COLO829 (cell line): Measurements from ENCODE around the gene PGBD5.
A peak's percentile ranks its signal among the peaks of the same experiment; 100 is the strongest.

ENCODE experiments used
- DNase-seq: peaks from one replicate; pipeline ENCODE4 v3.0.0; 2012; ENCODE audit warnings: low spot score

PGBD5 gene

DNA sequence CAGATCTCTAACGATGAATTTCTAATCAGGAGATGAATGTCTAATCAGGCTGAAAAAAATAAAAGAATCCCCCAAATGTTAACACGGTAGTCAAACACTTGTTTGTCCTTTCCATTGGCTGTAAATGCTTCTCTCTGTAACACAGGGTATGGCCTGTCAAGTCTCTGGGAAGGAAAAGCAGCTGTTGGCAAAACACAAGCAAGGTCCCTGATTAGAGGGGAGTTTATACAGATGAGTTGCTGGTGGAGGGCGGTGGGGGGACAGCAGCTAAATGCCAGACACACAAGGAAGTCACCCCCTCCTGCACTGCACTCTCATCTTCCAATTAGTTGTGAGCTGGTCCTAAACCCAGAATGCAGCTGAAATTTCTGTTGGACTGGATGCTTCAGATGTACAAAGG, 51.0 kb downstream of the PGBD5 start:
- DNase-seq: no peak

DNA sequence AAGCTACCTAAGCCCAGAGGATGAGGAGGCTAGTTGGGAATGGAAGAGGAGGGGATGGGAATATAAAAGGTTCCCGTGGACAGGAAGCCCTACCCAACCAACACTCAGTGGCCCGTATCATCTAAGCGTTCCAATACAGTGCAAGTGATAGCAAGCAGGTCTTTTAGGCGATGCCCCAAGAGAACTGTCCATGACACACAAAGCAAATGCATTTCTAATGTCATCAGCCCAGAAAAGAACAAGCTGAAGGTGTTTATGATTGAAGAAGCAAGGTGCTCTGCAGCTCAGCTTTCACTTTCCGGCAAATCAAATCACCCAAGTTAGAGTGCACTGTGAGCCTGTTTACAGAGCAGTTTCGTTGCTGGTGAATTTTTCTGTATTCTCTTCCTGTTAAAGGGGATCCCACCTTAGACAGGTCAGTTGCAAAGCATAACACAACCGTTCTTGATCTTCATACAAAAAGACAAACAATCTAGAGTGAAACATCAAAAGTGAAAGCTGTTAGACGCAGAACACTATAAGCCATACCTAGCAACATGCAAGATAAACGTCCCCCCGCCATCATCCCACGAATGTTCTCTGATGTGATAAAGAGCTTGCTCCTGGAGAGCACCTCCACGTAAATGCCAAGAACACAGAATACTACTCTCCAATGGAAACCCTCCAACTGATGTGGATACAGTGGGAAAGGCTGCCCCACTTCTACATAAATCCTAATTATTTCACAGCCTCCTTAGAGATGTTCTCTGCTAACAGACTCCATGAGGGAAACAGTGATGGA, 54.0 kb downstream of the PGBD5 start:
- DNase-seq: no peak

DNA sequence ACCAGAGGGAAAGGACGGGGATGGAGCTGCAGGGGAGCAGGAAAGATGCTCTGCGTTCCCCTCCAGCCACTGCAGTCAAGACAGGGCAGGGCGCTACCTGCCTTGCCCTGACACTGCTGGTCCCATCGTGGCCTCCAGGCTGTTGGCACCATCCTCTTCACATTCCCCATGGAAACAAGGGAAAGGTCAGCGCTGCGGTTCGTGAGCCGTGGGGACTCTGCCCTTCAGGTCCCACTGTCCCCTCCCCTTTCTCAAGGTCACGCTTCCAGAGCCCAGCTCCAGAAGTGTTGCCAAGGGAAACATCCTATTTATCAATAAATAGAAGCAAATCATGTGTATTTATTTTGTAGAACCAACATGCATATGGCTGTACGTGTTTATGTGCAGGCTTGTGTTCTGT, 56.0 kb downstream of the PGBD5 start:
- DNase-seq: no peak

DNA sequence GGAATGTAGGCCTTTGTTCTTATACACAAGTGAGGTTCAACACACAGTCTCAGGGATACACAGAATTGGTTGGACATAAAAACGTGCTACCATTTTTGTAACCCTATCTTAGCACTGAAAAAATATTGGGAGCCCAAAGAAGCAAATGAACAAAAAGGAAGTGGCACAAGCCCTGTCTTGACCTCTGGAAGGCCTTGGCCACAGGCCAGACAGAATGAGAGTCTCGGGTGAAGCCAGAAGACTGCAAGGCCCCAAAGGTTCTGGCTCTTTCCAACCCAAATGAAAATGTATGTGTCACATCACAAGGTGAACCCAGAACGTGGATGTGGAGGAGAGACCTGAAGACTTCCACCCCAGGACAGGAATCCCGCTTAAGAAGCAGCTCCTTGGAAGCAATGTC, 57.3 kb downstream of the PGBD5 start:
- no peak for DNase-seq

DNA sequence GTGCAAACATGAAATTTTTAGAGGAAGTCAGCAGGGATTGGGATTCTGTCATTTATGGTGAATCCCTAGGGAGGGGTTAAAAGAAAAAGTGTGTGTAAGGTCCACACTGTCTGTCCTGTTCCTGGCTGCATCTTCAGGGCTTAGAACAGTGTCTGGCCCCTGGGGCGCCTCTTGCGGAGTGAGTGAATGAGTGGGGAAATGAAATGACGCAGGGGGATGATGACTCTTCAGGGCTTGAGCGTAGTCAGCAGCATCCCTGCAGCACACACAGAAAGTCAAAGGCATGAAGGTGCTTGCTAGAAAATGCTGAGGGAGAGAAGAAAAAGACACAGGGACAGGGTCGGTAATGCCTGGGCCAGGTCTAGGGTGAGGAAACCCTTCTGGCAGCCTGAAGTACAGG, 57.8 kb downstream of the PGBD5 start:
- DNase-seq: no peak

DNA sequence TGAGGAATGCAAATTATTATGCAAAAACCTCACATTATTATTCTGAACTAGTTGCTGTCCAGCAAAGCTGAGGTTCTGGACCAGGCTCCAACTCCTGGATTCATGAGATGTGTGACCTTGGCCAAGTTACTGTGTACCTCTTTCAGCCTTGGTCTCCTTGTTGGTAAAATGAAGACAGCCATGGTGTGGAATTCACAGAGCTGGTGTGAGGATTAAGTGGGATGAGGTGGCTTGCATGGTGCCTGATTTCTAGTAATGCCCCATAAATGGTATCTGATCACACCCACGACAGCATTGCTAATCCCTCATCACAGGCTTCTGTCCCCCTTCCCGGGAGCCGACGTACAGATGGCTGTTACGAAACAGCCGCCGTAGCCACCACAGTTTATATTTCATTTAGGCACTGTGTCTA, 59.6 kb downstream of the PGBD5 start:
- DNase-seq: no peak

DNA sequence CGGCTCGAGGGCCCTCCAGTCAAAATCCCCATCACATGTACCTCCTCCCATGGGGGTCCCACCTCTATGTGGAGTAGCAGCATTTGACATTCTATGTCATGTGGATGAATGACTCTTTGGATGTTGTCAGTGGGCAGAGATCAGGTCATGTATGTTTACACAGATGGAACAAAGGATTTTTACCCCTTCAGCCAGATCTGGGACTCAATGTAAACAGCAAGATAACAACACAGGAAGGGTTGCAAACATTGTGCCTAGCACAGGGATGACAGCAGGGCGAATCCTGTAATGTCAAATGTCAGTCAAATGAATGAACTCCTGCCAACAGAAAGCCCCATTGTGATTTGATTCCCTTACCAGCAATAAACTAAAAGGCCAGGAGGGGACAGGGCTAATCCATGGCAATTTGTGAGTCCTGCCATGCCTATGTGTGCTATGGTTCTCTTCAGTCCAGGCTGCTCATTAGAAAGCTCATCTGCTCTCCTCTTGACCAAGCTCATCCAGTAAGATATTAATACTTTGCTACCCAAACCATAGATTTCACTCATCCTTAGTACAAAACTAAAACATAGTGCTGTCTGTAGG, 60.3 kb downstream of the PGBD5 start:
- no peak for DNase-seq

DNA sequence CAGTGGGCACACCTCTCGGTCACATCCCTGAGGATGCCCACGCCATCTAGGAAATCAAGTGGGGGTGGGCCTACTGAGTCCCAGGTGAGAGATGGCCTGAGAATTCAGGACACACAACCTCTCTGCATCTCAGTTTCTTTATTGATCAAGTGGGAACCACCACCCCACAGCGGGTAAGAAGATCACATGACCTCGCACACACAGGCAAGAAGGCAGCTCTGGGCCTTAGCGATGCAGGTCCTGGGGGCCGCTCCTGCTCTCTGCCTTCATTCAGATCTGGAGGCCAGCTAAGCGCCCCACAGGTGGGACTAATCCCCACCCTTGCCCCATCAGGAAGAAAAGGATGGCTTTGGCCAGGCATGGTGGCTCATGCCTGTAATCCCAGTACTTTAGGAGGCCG, 63.2 kb downstream of the PGBD5 start:
- DNase-seq: no peak

DNA sequence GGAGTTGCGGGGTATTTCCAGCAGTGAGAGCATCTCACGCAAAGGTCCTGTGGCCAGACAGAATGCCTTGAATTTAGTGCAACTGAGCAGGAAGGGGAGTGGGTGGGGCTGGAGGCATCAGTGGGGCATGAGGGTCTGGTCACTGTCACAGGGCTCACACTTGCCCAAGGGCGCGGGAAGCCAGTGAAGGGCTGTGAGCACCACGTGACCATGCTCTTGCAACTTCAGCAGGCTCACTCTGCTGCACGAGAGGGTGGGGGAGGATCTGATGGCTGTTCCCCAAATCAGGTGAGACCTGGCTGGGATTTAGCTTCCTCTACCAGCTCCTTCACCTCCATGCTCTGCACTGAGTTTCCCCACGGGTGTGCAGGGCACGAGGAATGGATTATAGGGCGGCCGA, 64.2 kb downstream of the PGBD5 start:
- no peak for DNase-seq

DNA sequence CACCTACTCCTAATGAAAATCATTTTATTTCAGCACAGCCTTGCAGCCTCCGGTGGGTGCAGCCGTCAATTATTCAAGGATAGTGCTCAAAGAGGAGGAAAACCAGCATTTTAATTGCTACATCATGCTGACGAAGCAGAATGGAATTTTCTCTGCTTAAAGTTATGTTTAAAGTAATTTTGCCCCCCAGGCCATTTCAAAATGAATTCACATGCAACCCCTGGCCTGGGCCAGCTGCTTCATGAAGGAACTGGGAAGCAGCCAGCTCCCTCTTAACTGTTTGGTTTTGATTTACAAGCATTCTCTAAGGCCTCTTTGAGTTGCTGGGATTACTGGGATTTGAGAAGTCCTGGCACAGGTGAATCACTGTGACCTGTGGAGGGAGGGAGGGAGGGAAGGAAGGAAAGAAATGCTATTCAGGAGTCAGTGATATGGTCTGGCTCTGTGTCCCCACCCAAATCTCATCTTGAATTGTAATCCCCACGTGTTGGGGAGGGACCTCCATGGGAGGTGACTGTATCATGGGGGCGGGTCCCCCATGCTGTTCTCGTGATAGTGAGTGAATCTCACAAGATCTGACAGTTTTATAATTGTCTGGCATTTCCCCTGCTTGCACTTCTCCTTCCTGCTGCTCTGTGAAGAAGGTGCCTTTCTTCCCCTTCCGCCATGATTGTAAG, 66.0 kb downstream of the PGBD5 start:
- DNase-seq: peak; percentile 53

DNA sequence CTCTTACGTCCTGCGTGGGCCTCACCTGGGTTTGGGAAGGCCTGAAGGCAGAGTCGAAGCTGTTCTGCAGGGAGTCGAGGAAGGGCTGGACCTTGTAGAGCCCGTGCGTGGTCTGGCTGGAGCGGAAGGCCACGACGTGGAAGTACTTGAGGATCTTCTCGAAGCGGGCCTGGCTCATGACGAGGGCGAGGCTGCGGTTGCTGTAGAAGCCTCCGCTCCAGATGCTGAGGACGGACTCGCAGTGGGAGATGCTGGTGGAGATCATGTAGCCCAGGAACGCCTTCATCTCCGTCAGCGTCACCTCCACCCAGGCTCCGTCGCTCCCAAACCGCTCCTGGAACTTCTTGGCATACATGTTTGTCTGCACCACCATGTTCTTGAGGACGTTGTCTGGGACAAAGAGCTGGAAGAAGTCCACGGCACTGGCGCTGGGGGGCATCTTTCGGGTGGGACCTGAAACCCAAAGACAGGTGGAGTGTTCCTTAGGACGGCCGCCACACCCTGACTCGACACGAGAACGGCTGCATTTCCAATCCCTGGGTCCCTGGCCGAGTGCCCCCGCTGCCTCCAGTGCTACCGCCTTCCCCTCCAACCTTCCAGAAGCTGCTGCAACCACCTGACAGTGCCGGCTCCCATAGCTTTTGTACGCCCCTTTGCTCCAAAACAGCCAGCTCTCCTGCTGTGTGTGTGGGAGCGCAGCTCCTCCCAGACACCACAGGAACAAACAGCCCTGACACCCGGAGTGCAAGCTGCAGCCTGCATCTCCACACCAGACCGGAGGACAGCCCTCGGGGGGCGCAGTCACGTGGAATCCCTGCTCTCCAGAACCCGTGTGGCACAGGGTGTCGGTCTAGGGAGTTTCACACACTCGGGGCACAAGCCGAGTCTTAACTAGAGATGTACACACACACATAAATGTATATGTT, 69.0 kb downstream of the PGBD5 start:
- DNase-seq: no peak

DNA sequence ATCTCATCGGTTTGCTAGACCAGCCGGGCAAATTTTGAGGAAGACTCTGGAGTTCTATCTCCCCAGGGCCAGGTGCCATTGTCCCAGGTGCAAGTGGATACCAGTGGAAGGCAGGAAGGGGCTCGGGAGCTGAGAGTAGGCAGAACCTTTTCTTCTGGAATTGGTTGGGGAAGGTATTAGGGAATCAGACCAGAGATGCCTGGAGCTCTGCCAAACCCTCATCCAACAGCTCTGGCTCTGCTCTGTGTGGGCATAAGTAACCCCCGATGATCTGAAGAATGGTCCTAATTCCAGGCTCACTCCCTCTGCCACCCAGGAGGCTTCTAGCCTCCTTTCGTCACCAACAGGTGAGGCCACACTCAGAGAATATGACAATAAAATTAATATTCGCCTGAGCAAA, 69.9 kb downstream of the PGBD5 start:
- DNase-seq: no peak

DNA sequence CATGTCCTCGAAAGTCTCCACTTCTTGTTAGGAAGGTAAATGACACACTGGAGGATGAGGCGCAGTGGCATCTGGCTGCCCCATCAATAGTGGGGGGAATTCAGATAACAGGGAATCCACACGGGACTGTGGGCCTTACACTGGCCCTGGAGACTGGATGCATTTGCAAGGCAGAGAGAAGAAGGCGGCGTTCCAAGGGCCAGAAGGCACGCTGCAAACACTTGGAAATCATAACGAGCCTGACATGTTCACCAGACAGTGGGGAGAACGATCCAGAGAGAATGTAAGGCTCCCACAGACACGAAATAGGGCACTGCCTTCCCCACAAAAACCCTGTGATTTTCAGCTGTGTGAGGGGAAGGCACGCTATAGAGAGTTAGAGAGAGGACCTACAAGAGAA, 70.5 kb downstream of the PGBD5 start:
- no peak for DNase-seq

DNA sequence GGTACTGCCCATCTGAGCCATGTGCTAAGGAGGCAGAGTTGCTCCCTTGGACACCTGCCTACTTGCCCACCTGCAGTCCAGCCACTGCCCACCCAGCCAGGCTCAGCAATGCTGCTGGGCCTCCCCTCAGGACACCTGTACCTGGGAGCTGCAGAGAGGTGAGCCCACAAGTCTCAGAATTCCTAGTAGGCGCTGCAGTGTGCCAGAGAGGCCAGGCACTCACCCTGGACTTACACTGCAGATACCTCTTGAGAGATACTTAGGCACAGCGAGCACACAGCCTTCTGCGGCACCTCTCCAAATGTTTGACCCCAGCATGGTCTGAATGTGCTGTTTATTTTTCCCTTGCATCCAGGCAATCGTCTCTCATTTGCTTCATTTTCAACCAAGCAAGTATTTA, 71.0 kb downstream of the PGBD5 start:
- DNase-seq: no peak

DNA sequence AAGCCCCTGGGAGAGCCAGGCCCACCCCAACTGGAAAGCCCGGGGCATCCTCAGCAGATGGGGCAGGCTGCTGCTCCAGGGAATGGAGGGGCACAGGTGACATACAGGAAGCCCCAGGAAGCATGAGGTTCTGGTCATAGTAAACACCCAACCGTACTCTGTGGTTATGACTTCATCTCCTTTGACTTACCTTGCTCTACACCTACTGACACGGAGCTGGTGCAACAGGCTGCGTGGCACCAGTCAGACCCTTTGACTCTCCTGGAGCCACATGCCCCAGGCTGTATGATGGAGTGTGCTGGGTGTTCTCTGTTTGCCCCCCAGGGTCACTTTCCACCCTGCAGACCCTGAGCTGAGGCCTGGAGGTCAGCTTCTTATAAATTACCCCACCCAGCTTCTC, 72.1 kb downstream of the PGBD5 start:
- no peak for DNase-seq

DNA sequence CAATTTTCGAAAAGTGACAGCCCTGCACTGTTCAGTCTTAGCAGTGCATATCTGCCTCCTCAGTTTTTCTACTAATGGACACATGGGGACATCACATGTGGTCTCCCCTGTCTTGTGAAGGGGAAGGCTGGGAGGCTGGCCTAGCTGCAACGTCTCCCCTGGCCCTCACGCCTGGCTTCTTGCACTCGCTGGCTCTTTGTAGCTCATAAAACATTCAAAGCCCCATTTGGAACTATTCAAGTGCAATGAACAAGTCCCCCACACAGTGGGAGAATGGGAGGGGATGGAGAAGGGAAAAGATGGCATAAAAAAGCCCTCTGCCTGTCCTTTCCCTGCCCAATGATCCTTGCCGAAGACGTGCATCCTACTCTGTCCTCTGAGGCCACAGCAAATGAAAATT, 73.6 kb downstream of the PGBD5 start:
- no peak for DNase-seq

DNA sequence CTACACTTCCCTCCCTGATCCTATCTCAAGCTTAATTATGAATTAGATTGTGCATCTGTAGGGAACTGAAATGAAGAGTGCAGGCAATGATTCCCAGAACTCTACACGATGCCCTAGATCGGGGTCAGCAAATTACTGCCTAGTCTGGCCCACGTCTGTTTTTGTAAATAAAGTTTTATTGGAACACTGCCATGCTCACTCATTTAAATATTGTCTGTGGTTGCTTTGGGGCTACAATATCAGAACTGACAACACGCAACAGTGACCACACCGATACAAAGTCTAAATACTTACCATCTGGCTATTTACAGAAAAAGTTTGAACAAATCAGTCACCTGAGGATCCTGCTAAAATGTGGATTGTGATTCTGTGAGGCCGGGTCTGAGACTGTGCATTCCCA, 74.1 kb downstream of the PGBD5 start:
- no peak for DNase-seq

DNA sequence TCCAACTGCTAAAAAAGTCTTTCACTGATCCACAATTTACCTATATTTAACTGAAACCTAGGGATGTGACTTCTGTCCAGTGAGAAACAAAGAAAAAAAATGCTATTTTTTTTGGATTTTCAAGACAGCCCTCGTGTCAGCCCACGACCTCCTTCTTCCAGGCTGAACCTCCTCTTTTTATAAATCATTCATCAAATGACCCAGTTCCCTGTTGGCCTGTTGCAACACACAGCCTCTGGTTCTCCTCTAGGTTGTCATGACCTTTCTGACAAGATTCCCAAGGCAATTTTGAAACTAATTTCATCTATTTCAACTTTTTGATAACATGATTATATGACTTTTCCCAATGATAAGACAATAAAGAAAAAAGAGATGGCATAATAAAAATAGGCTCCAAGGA, 74.6 kb downstream of the PGBD5 start:
- no peak for DNase-seq

DNA sequence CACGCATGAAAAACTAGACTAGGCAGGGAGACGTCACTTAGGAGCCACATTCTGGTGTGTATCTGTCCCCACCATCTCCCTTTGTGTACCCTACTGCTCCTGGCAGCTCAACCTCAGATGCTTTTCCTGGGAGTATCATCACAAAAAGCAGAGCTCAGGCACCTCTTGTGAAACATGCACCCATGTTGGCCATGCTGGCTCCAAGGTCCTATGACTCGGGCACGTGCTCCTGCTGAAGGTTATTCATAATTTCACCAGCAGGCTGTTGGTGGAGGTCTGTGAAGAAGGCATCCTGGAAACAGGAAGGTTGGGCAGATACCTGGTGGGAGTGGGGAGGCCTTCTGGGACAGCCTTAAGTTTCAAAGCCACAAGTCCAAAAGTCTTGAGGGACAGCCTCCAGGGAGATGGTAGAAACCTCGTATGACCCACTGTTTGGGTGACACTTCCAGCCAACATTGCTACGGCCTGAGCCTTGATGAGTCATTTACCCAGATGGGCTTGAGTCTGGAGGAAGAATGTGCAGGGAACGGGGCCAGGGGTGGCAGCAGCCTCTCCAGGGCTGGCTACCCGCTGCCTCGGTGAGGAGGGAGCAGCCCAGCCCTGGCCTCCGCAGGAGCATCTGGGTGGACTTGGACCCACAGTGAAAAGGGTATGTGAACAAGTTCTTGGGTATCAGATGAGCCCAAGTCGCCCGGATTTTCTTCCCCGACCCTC, 75.8 kb downstream of the PGBD5 start:
- DNase-seq: no peak

DNA sequence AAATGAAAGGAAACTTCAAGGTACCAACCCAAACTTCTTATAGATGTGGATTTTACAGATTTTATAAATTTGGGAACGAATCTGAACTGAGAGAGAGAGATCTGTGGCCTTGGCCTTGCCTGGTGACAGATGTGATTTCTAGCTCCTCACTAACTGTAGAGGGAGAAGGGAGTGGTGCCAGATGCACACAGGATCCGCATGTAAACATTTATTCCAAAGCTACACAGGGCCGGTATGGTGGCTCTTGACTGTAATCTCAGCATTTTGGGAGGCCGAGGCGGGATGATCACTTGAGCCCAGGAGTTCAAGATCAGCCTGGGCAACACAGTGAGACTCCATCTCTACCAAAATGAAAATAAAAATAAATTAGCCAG, 77.1 kb downstream of the PGBD5 start:
- DNase-seq: no peak

DNA sequence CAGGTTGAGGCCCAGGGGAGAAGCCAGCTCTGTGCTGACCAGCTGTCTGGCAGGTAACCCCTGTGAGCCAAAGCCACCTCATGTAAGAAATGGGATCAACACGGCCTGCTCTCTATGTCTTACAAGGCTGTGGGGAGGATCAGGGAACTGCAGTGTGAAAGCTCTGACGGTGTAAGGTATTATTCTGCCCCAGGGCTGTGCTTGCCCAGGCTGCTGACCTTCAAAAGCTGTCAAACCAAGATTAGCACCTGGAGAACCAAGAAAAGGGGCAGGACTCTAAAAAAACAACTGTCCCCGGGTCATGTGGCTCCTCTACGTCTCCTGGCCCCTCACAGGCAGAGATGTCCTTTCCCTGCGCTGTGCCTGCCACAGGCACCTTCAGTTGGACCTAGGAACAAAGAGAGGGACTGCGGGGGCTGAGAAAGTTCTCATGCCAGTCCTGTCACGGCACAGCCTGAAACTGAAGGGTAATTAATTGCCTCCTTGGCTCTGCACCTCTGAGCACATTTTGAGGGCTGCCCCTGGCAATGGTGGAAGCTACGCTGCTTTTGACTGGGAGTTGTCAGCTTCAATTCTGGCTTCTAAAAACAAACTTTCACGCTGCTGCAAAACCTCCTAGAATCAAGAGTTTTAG, 77.6 kb downstream of the PGBD5 start:
- no peak for DNase-seq
